Activated CD4-positive, alpha-beta T cell treated with anti-CD3 and anti-CD28 coated beads, Interleukin-2, amount 10 ng/mL, durations not matched to agents 7 days and 5 days (primary cell): Measurements from ENCODE around the gene KRTAP12-1. TPM values are rescaled to one million over a fixed set of nuclear protein-coding genes. Genes with fewer than 3 reads are reported as not detected.
A peak's percentile ranks its signal among the peaks of the same experiment; 100 is the strongest.

Experiments
- CTCF ChIA-PET: fragments of 350-600 bp; sonication (Branson Sonifier 250); formaldehyde crosslinking; loops from one replicate; lab custom pipeline; 2021; ENCODE audit warnings: antibody characterized with exemption; lab: Charles Lee
- POLR2A ChIA-PET: fragments of 350-600 bp; sonication (Branson Sonifier 250); formaldehyde crosslinking; loops from one replicate; lab custom pipeline; 2021; ENCODE audit warnings: antibody characterized with exemption; lab: Charles Lee
- DNase-seq: peaks from one replicate; pipeline ENCODE4 v3.0.0-alpha.2; 2020
- H3K27ac Mint-ChIP-seq: one replicate; pipeline ENCODE4 v1.8.0; 2021; ENCODE audit warnings: mild to moderate bottlenecking, moderate library complexity, mixed read lengths
- H3K27me3 Mint-ChIP-seq: one replicate; pipeline ENCODE4 v1.8.0; 2021; ENCODE audit warnings: mixed read lengths
- H3K36me3 Mint-ChIP-seq: one replicate; pipeline ENCODE4 v1.8.0; 2021; ENCODE audit warnings: low read depth, mixed read lengths
- H3K4me1 Mint-ChIP-seq: one replicate; pipeline ENCODE4 v1.8.0; 2021; ENCODE audit warnings: mixed read lengths
- H3K4me3 Mint-ChIP-seq: one replicate; pipeline ENCODE4 v1.8.0; 2021; ENCODE audit warnings: mild to moderate bottlenecking, moderate library complexity, mixed read lengths
- H3K9me3 Mint-ChIP-seq: one replicate; pipeline ENCODE4 v1.8.0; 2021; ENCODE audit warnings: mixed read lengths
- total RNA-seq, 2 experiments: library from RNA; stranded (reverse); gene quantifications; one replicate each; pipeline ENCODE4 v1.2.3, GENCODE V29; 2021

The KRTAP12-1 gene
- total RNA-seq, 2 experiments from 2014 or later: not detected

DNA sequence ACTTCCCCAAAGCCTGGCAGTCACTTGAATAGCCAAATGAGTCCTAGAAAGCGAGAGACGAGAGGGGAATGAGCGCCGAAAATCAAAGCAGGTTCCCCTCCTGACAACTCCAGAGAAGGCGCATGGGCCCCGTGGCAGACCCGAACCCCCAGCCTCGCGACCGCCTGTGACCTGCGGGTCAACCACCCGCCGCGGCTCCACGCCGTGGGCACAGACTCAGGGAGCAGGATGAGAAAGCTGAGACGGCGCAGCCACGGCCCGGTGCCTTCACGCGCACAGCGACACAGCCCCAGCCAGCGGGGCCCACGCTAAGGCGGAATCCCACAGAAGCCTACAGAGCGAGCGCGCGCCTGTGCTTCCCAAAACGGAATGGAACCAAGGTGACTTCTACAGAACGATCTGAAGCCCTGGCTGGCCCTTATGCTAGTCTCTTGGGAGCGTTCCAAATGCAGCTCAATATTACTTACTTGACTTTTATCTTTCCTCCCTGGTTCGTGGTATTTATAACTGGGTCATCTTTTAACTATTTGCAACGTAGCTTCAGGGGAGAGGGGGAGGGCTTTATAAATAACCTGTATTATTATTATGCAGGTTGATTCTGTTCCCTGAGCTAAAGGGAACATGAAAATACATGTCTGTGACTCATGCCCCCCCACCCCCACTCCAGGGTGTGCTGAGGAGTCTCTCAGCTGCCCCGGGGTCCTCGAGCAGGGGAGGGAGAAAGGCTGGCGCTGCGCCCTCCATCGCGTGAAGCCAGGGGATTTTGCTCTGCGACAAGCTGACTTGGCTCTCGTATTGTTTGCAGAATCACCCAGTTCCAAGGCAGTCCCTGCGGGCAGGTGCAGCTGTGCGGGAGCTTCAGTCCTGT, 27.7 kb upstream of the KRTAP12-1 start:
- peaks cover 9% of the 10 kb centered on the region for H3K4me1 Mint-ChIP-seq
- no peak for DNase-seq
- ChIA-PET POLR2A (no interaction called here), CTCF (interaction anchor here (0.7 to 1.6 kb wide), 3 partner anchors 10 to 89 kb away, joined by 3 read pairs; no protein-coding TSS in a partner anchor)
- H3K27me3 Mint-ChIP-seq: peaks cover 89% of the 10 kb centered on the region
- peak overlapping the region; percentile 41 for H3K27ac Mint-ChIP-seq
- H3K9me3 Mint-ChIP-seq: peaks cover 12% of the 10 kb centered on the region
- H3K36me3 Mint-ChIP-seq: peaks cover 15% of the 10 kb centered on the region
- no peak overlapping the region for H3K4me3 Mint-ChIP-seq

DNA sequence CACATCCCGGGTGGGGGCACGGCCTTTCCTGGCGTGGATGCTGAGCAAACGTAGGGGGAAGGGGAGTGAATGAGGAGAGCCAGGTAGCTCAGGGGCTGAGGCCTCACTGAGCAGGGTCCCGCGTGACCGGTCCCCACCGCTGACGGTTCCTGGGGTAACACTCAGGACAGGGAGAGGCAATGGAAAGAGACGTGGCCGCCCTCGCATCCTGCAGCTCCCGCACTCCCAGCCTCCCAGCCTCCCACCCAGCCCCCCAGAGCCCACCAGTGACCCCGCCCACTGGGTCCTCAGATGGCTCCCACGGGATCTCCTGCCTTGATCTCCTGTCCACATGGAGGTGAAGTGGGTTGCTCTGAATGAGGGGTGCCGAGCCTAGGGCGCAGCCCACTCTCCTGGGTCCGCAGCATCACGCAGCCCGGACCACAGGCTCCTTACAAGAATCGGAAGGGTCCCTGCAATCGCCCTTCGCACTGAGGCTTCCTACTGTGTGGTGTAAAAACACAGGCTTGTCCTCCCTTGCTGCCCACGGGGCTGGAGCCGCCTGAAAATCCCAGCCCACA, 27.0 kb upstream of the KRTAP12-1 start:
- Mint-ChIP-seq H3K36me3 (peaks cover 15% of the 10 kb centered on the region), H3K4me3 (no peak overlapping the region), H3K27me3 (peaks cover 89% of the 10 kb centered on the region), H3K27ac (peak overlapping the region; percentile 41), H3K4me1 (peaks cover 9% of the 10 kb centered on the region), H3K9me3 (peaks cover 12% of the 10 kb centered on the region)
- POLR2A ChIA-PET: no interaction called here
- CTCF ChIA-PET: interaction anchor here (0.7 to 1.6 kb wide), 2 partner anchors 84 to 90 kb away, joined by 3 read pairs; no protein-coding TSS in a partner anchor
- DNase-seq: no peak

DNA sequence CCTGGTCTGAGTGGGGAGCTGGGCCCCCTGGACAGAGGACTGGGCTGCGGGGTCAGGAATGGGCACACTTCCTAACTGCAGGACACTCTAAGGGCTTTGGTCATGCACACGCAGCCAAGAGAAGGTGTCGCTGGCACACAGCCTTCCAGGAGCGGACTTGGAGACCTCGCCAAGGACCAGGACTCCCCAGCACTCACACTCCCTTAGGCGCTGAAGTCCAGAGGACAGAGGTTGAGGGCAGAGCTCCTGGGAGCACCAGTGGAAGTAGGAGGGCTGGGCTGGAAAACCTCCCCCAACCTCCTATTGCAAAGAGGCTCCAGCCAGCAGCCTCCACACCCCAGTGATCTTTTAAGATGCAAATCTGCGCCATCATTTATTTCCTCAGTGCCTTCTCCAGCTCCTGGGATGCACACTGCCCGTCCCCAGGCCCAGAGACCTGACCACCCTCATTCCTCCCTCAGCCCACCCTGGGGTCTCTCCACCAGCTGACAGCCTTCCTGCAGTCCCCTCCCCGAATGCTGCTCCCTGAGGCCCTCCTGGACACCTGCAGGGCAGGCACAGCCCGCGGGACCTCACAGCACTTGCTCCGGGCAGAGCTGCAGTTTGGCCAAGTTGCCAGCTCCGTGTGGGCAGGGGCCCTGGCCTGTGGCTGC, 26.4 kb upstream of the KRTAP12-1 start:
- POLR2A ChIA-PET: no interaction called here

DNA sequence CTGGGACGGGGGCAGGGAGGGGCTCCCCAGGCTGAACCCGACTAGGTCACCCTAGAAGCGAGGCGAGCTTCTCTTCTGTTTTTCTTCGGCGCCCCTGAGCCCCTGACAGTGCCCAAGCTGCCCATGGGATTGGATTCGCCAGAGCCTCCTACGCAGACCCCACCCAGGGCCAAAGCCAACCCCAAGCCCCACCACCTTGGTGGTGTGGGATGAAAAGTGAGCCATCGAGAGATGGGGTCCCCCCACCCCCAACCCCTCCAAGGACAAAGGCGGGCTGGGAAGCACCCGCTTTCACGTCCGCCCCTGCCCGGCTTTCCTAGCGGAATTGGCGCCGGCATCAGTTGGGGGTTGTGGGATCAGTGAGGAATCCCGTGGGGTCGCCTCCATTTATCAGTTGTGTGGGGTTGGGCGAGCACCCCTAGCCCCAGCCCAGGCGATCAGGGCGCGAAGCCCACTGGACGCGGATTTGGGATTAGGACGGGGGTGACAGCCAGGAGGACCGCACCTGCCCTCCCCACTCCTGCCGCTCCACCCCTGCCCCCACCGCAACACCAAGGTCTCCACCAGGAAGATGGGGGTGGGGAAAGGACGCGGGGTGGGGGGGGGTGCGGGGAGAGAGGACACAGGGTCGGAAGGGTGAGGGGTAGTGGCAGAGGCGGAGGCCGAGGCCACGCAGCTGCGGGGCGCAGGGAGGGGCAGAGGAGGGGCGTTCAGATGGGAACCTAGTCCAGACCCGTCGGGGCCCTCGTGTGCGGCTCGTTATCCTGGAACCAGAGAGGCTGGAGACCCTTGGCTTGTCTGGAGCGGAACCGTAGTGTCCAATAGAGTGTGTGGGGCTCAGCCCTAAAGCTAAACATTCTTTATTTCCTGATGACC, 25.0 kb upstream of the KRTAP12-1 start:
- peaks cover 15% of the 10 kb centered on the region for H3K36me3 Mint-ChIP-seq
- H3K27me3 Mint-ChIP-seq: peaks cover 84% of the 10 kb centered on the region
- CTCF ChIA-PET: no interaction called here
- no peak for DNase-seq
- peaks cover 9% of the 10 kb centered on the region for H3K4me1 Mint-ChIP-seq
- POLR2A ChIA-PET: no interaction called here
- H3K4me3 Mint-ChIP-seq: no peak overlapping the region
- peak overlapping the region; percentile 41 for H3K27ac Mint-ChIP-seq
- peaks cover 12% of the 10 kb centered on the region for H3K9me3 Mint-ChIP-seq

More for the DNA sequence above, 26.4 kb upstream of the KRTAP12-1 start:
- no peak for DNase-seq
- Mint-ChIP-seq H3K4me1 (peaks cover 9% of the 10 kb centered on the region), H3K36me3 (peaks cover 15% of the 10 kb centered on the region), H3K27me3 (peaks cover 87% of the 10 kb centered on the region), H3K9me3 (peaks cover 12% of the 10 kb centered on the region), H3K4me3 (no peak overlapping the region), H3K27ac (no peak overlapping the region)
- CTCF ChIA-PET: interaction anchor here (0.8 to 1.6 kb wide), 2 partner anchors 14 to 85 kb away, joined by 3 read pairs; no protein-coding TSS in a partner anchor

DNA sequence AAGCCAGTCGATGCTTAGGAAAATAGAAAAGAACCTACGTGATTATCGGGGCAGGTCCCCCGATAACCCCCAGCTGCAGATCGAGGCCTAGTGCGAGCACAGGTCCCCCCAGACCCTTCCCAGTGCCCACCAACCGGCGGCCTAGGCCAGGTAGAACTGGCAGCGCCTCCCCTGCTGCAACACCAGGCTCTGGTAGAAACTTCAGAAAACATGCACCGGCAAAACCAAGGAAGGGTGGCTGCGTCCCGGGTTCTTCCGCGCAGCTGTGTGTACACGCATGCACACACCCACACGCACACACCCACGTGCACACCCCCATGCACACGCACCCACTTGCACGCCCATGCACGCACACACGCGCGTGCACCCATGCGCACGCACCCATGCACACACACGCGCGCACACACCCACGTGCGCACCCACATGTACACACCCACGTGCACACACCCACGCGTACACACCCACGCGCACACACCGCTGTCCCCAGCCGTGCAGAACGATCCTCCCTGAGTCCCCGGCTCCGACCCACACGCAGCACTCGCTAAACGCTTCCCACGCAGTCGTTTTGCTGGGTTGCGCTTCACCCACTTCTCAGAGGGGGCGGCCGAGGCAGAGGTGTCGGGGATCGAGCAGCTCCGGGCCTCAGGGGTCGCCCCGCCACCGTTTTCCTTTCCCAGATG, 24.2 kb upstream of the KRTAP12-1 start:
- Mint-ChIP-seq H3K36me3 (peaks cover 15% of the 10 kb centered on the region), H3K27me3 (peaks cover 83% of the 10 kb centered on the region), H3K9me3 (peaks cover 12% of the 10 kb centered on the region), H3K4me1 (peaks cover 6% of the 10 kb centered on the region), H3K27ac (peak overlapping the region; percentile 41), H3K4me3 (no peak overlapping the region)
- ChIA-PET CTCF (no interaction called here), POLR2A (no interaction called here)
- no peak for DNase-seq

DNA sequence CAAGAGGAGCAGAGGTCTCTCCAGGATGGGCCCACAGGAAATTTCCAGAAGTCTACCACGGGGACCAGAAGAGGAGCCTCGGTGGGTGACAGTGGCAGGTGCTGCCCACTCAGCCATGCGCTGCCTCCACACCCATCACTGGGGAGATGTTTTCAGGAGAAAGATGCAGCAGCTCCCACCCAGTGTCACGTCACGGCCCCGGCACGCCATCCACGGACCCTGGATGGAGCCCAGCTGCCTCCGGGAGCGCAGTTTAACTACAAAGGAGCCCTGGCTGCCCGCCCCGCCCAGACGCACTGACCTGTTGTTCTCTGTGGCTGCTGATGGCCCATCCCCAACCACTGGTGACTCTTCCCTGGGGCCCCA, 22.7 kb upstream of the KRTAP12-1 start:
- no peak for DNase-seq
- H3K9me3 Mint-ChIP-seq: peaks cover 12% of the 10 kb centered on the region
- no peak overlapping the region for H3K4me3 Mint-ChIP-seq
- ChIA-PET CTCF (interaction anchor here (0.7 kb wide), 1 partner anchor 767 kb away, joined by 3 read pairs; no protein-coding TSS in a partner anchor), POLR2A (no interaction called here)
- no peak overlapping the region for H3K27ac Mint-ChIP-seq
- peaks cover 15% of the 10 kb centered on the region for H3K36me3 Mint-ChIP-seq
- peaks cover 77% of the 10 kb centered on the region for H3K27me3 Mint-ChIP-seq
- H3K4me1 Mint-ChIP-seq: peaks cover 3% of the 10 kb centered on the region

DNA sequence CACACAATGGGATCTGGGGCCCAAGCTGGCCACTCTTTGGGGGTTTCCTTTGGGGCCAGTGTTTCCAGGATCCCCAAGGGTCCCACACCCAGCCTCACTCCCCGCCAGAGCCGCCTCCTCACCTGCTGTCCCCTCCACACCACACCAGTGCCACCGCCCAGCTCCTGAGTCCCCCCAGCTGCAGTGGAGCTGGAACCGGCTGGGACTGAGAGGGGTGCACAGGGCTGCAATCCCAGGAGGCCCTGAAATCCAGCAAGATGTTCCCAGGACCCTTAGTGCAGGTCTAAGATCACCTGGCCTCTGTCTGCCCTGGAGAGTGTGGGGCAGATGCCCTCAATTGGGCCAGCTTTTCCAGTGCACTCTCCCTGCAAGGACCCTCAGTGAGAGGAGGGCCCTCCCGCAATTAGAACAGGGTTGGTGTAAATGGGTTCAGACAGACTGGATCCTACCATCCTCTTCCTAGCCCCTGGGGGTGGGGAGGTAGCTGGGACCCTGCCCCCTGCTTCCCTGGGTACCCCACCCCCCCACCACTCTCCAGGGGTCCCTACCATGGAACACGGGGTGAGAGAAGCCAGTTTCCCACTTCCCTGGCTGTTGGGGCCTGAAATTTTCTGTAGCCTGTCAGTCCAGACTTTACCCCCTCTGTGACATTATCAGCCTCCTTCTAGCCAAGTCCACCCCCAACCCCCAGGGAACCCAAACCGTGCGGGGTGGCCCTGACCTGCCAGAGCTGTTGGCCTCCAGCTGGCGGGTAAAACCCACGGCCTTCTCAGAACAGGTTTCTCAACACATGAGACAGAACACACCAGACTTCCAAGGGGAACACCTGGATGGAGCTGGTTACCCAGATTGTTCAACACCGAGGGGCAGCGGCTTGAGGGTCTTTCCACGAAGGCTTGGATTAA, 22.0 kb upstream of the KRTAP12-1 start:
- ChIA-PET CTCF (interaction anchor here (0.7 kb wide), 1 partner anchor 766 kb away, joined by 3 read pairs; no protein-coding TSS in a partner anchor), POLR2A (no interaction called here)
- Mint-ChIP-seq H3K9me3 (peaks cover 12% of the 10 kb centered on the region), H3K27me3 (peaks cover 74% of the 10 kb centered on the region), H3K27ac (no peak overlapping the region), H3K4me1 (no peaks in the 10 kb centered on the region), H3K4me3 (no peak overlapping the region), H3K36me3 (peaks cover 15% of the 10 kb centered on the region)
- no peak for DNase-seq

DNA sequence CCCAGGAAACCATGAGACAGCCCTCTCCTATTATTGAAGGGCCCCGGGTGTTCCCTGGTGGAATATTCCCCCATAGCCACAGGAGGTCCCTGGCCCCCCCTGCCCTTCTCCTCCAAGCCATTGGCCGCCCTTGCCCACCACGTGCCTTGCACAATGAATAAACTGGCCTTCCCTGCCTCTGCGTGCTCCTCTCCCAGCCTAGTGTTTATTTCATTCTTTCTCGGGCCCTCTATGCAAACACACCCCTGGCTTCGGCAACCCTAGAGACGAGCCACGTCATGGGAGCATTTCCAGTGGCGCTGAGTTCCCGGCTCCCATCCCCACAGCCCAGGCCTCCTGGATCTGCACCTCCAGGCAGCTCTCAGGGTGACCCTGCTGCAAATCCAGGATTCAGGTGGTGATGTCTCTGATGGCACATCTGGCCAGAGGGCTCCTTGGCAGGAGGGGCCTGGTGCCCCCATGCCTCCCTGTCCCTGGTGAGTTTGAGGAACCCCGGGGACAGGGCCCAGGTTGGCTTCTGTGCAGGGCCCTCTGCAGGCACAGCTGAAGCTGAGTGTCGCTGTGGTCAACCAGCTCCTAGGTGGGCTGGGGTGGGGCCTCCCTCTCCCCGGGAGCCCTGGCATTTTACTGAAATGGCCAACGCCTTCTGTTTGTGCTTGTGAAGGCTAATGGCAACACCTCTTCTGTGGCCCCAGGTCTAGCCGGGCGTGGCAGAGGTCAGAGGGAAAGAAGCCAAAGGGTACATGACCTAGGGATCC, 21.2 kb upstream of the KRTAP12-1 start:
- no peak overlapping the region for H3K4me3 Mint-ChIP-seq
- peaks cover 75% of the 10 kb centered on the region for H3K27me3 Mint-ChIP-seq
- no peak for DNase-seq
- H3K4me1 Mint-ChIP-seq: no peaks in the 10 kb centered on the region
- peak overlapping the region; percentile 57 for H3K27ac Mint-ChIP-seq
- peaks cover 15% of the 10 kb centered on the region for H3K36me3 Mint-ChIP-seq
- ChIA-PET POLR2A (no interaction called here), CTCF (no interaction called here)
- peaks cover 12% of the 10 kb centered on the region for H3K9me3 Mint-ChIP-seq

DNA sequence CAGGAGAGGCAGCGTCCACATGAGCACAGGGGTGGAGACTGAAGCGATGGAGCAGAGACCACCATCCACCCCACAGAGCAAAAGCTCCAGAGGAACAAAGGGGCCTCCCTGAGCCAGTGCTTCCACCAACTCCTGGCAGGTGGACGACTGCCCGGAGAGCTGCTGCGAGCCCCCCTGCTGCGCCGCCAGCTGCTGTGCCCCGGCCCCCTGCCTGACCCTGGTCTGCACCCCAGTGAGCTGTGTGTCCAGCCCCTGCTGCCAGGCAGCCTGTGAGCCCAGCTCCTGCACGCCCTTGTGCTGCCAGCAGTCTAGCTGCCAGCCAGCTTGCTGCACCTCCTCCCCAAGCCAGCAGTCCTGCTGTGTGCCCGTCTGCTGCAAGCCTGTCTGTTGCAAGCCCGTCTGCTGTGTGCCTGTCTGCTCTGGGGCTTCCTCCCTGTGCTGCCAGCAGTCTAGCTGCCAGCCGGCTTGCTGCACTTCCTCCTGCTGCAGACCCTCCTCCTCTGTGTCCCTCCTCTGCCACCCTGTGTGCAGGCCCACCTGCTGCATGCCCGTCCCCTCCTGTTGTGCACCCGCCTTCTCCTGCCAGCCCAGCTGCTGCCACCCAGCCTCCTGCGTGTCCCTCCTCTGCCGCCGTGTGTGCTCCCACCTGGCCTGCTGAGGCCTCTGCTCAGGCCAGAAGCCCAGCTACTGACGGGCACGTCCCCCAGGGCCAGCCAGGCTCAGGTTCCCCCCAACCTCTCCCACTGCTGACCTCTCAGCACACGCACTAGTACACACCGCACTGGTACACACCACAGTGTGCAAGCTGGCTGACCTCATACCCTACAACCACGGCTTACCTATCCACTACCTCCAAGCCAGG, 20.4 kb upstream of the KRTAP12-1 start:
- POLR2A ChIA-PET: no interaction called here
- CTCF ChIA-PET: interaction anchor here (0.9 kb wide), 1 partner anchor 9 kb away, joined by 3 read pairs; the partner anchor contains the start of gene TSPEAR
- Mint-ChIP-seq H3K9me3 (peaks cover 12% of the 10 kb centered on the region), H3K36me3 (peaks cover 15% of the 10 kb centered on the region), H3K4me3 (no peak overlapping the region), H3K4me1 (no peaks in the 10 kb centered on the region), H3K27me3 (peaks cover 75% of the 10 kb centered on the region), H3K27ac (peak overlapping the region; percentile 57)
- DNase-seq: no peak

DNA sequence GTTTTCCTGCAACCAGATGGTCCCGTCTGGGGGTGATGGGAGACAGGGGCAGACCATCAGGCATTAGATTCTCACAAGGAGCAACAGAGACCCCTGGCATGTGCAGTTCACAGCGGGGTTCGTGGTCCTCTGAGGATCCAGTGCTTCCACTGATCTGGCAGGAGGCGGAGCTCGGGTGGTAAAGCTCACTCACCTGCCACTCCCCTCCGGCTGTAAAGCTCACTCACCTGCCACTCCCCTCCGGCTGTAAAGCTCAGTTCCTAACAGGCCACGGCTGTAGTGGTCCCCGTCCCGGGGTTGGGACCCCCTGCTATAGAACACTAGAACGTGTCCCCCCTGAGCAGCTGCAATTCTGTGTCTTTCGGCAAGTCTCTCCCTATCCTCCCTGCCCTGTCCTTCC, 19.6 kb upstream of the KRTAP12-1 start:
- Mint-ChIP-seq H3K27me3 (peaks cover 75% of the 10 kb centered on the region), H3K4me3 (no peak overlapping the region), H3K36me3 (peaks cover 15% of the 10 kb centered on the region), H3K4me1 (no peaks in the 10 kb centered on the region), H3K9me3 (peaks cover 12% of the 10 kb centered on the region), H3K27ac (no peak overlapping the region)
- ChIA-PET CTCF (interaction anchor here (0.7 to 0.9 kb wide), 2 partner anchors 9 to 21 kb away, joined by 3 to 5 read pairs; partner anchors contain the start of gene TSPEAR), POLR2A (no interaction called here)
- DNase-seq: no peak
